ENCODE measurements around the gene ZNF683. TPM values are rescaled to one million over a fixed set of nuclear protein-coding genes. Genes with fewer than 3 reads are reported as not detected.

The ZNF683 gene
- total and polyA plus RNA-seq, 9 of the 15 experiments (the other 6 are each of a cell fraction or from before 2014, with no cell fraction given), result not detected

- TF ChIP-seq ZNF445 (CRISPR knock-in tag; IDR thresholded peaks at IDR 0.05; ENCODE audit: low read depth), result no peak
- peak; percentile 85 for TF ChIP-seq ADNP (tag; IDR thresholded peaks at IDR 0.05)
- no peak for TF ChIP-seq BRD9 (IDR thresholded peaks at IDR 0.05; ENCODE audit: low read depth, partially characterized antibody)
- no peak for TF ChIP-seq SNIP1 (IDR thresholded peaks at IDR 0.05; ENCODE audit: low read depth)
- TF ChIP-seq SP1 (CRISPR knock-in tag; IDR thresholded peaks at IDR 0.05), result no peak
Measured at GRCh38 chr1:26356106-26356505, 16.4 kb downstream of the ZNF683 start (continued).

- peaks cover 25 to 45% of the 10 kb centered on the region in 2 experiments for H3K4me1 ChIP-seq (replicated peaks in 1 of 2; ENCODE audit: control insufficient read depth in 2 of 2, insufficient read depth in 2 of 2, low read length in 2 of 2)
- no peaks in the 10 kb centered on the region for H3K9me1 ChIP-seq (ENCODE audit: control insufficient read depth, insufficient read depth, low read length)
Measured at GRCh38 chr1:26354972-26355371, 17.6 kb downstream of the ZNF683 start.

More at GRCh38 chr1:26354972-26355371, 17.6 kb downstream of the ZNF683 start:
- Histone ChIP-seq H3K9me3 (replicated peaks; ENCODE audit: control insufficient read depth, insufficient read depth, low read depth, low read length) (no peaks in the 10 kb centered on the region), H3K36me3 (ENCODE audit: control insufficient read depth, insufficient read depth, low read length) (no peaks in the 10 kb centered on the region), H3K27ac (ENCODE audit: extremely low read depth, low read depth, low read length) (no peak overlapping the region), H3K4me2 (ENCODE audit: insufficient read depth, low read length) (no peak overlapping the region), H3K79me2 (ENCODE audit: control insufficient read depth, insufficient read depth, low read length) (no peaks in the 10 kb centered on the region), H4K20me1 (replicated peaks; ENCODE audit: control insufficient read depth, insufficient read depth, low read length) (no peaks in the 10 kb centered on the region), H3K27me3 (ENCODE audit: control insufficient read depth in 2 of 2, insufficient read depth in 2 of 2, low read length in 2 of 2) (no peaks in the 10 kb centered on the region; a peak in 1 of 5 replicates), H3K4me3 (no peak overlapping the region), H2AFZ (ENCODE audit: low read depth, low read length) (no peak overlapping the region), H3K9ac (ENCODE audit: insufficient read depth in 1 of 2, low read depth in 2 of 2, low read length in 2 of 2) (peak overlapping the region in 1 of 2 experiments; percentile 4; a peak in 1 of 4 replicates)
- TF ChIP-seq KAT8 (IDR thresholded peaks at IDR 0.05; ENCODE audit: low read depth), result no peak
- no peak for TF ChIP-seq SETDB1 (IDR thresholded peaks at IDR 0.05; ENCODE audit: low read length)
- no peak for TF ChIP-seq SAFB2 (IDR thresholded peaks at IDR 0.05; ENCODE audit: borderline replicate concordance, low read depth, low read length, severe bottlenecking)
- no peak for TF ChIP-seq SMAD4 (CRISPR knock-in tag; conservative IDR thresholded peaks at IDR 0.05)
- no peak for TF ChIP-seq ZNF431 (CRISPR knock-in tag; IDR thresholded peaks at IDR 0.05)
- TF ChIP-seq FOXK2 (conservative IDR thresholded peaks at IDR 0.05 in 1 of 2, IDR thresholded peaks at IDR 0.05 in 1 of 2; ENCODE audit: low read depth in 2 of 2), result no peak
- no peak for TF ChIP-seq ZKSCAN8 (CRISPR knock-in tag; IDR thresholded peaks at IDR 0.05)
- TF ChIP-seq, protein P1, sequence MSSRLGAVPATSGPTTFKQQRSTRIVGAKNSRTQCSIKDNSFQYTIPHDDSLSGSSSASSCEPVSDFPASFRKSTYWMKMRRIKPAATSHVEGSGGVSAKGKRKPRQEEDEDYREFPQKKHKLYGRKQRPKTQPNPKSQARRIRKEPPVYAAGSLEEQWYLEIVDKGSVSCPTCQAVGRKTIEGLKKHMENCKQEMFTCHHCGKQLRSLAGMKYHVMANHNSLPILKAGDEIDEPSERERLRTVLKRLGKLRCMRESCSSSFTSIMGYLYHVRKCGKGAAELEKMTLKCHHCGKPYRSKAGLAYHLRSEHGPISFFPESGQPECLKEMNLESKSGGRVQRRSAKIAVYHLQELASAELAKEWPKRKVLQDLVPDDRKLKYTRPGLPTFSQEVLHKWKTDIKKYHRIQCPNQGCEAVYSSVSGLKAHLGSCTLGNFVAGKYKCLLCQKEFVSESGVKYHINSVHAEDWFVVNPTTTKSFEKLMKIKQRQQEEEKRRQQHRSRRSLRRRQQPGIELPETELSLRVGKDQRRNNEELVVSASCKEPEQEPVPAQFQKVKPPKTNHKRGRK (tag; IDR thresholded peaks at IDR 0.05), result no peak
- no peak for TF ChIP-seq BHLHE40 (IDR thresholded peaks at IDR 0.05; ENCODE audit: low read length)
- TF ChIP-seq, protein P2, sequence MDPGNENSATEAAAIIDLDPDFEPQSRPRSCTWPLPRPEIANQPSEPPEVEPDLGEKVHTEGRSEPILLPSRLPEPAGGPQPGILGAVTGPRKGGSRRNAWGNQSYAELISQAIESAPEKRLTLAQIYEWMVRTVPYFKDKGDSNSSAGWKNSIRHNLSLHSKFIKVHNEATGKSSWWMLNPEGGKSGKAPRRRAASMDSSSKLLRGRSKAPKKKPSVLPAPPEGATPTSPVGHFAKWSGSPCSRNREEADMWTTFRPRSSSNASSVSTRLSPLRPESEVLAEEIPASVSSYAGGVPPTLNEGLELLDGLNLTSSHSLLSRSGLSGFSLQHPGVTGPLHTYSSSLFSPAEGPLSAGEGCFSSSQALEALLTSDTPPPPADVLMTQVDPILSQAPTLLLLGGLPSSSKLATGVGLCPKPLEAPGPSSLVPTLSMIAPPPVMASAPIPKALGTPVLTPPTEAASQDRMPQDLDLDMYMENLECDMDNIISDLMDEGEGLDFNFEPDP (CRISPR knock-in tag; IDR thresholded peaks at IDR 0.05), result no peak
- BruUV-seq (replicated peaks), result no TSS peak
- DNase-seq (ENCODE audit: extremely low read depth in 1 of 4, low spot score in 3 of 4) (no peak), FAIRE-seq (no peak), ATAC-seq (no peak)
- in situ Hi-C loops (cut with MboI), result no loop called here
- ChIA-PET CTCF (ENCODE audit: low intra/inter-chr PET ratio) (no interaction called here), POLR2A (interaction anchor here (0.6 to 2.2 kb wide), 4 partner anchors 9 to 1024 kb away, joined by 3 to 14 read pairs (median 6); no protein-coding TSS in a partner anchor)
- WGBS (ENCODE audit: insufficient coverage, low coverage, missing lambda C conversion rate), result 61% methylated on average over 9 of the region's 9 CpGs
- intact Hi-C loops (cut with micrococcal nuclease), result no loop called here
